ENCODE results near the gene TOX2. TPM values are rescaled to one million over a fixed set of nuclear protein-coding genes. Genes with fewer than 3 reads are reported as not detected.

TOX2 gene
- total RNA-seq, 1 experiment from 2014 or later: 117 TPM

GRCh38 chr20:44104798-44105517, 190.3 kb downstream of the TOX2 start:
- TF ChIP-seq CTCF (conservative IDR thresholded peaks at IDR 0.05; ENCODE audit: low read depth, low read length) (no peak), EZH2 (IDR thresholded peaks at IDR 0.05; ENCODE audit: borderline replicate concordance, low read depth, low read length, poor library complexity, severe bottlenecking) (no peak)
- Histone ChIP-seq H3K9me3 (ENCODE audit: low read depth, low read length, poor library complexity, severe bottlenecking) (peaks cover 5% of the 10 kb centered on the region), H3K4me1 (ENCODE audit: insufficient read depth, low read length, poor library complexity, severe bottlenecking) (no peaks in the 10 kb centered on the region), H3K4me3 (ENCODE audit: low read depth, low read length, poor library complexity, severe bottlenecking) (no peak overlapping the region), H3K27me3 (replicated peaks; ENCODE audit: insufficient read depth, low read depth, low read length, poor library complexity) (peaks cover 20% of the 10 kb centered on the region), H3K36me3 (ENCODE audit: insufficient read depth, low read length, poor library complexity, severe bottlenecking) (no peaks in the 10 kb centered on the region), H3K27ac (ENCODE audit: low read depth, low read length, poor library complexity, severe bottlenecking) (no peak overlapping the region)
- ChIA-PET POLR2A (ENCODE audit: low non-redundant PET) (no interaction called here), CTCF (interaction anchor here (0.6 kb wide), 1 partner anchor 85 kb away, joined by 3 read pairs; no protein-coding TSS in a partner anchor)
- intact Hi-C loops (cut with micrococcal nuclease; ENCODE audit: unreplicated experiment): no loop called here
- DNase-seq (ENCODE audit: low spot score): peak; percentile 34
- BruUV-seq (replicated peaks): no TSS peak

DNA sequence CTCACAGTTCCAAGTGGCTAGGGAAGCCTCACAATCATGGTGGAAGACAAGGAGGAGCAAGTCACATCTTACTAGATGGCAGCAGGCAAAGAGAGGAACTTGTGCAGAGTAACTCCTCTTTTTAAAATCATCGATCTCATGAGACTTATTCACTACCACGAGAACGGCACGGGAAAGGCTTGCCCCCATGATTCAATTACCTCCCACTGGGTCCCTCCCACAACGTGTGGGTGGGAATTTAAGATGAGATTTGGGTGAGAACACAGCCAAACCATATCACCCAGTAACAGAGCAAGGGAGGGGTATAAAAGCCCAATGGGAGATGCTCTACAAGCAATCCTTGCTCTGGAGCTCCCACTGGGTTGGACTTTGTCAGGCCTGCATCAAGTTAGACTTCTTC, 192.0 kb downstream of the TOX2 start:
- H3K9me3 ChIP-seq (ENCODE audit: low read depth, low read length, poor library complexity, severe bottlenecking): peaks cover 5% of the 10 kb centered on the region
- intact Hi-C loops (cut with micrococcal nuclease; ENCODE audit: unreplicated experiment): no loop called here
- ChIA-PET CTCF (no interaction called here), POLR2A (ENCODE audit: low non-redundant PET) (no interaction called here)
- no peak overlapping the region for H3K4me3 ChIP-seq (ENCODE audit: low read depth, low read length, poor library complexity, severe bottlenecking)
- H3K27ac ChIP-seq (ENCODE audit: low read depth, low read length, poor library complexity, severe bottlenecking): no peak overlapping the region
- no TSS peak for BruUV-seq (replicated peaks)
- H3K36me3 ChIP-seq (ENCODE audit: insufficient read depth, low read length, poor library complexity, severe bottlenecking): no peaks in the 10 kb centered on the region
- peaks cover 20% of the 10 kb centered on the region for H3K27me3 ChIP-seq (replicated peaks; ENCODE audit: insufficient read depth, low read depth, low read length, poor library complexity)
- no peak for TF ChIP-seq EZH2 (IDR thresholded peaks at IDR 0.05; ENCODE audit: borderline replicate concordance, low read depth, low read length, poor library complexity, severe bottlenecking)
- TF ChIP-seq CTCF (conservative IDR thresholded peaks at IDR 0.05; ENCODE audit: low read depth, low read length): no peak
- peak; percentile 50 for DNase-seq (ENCODE audit: low spot score)
- H3K4me1 ChIP-seq (ENCODE audit: insufficient read depth, low read length, poor library complexity, severe bottlenecking): no peaks in the 10 kb centered on the region

DNA sequence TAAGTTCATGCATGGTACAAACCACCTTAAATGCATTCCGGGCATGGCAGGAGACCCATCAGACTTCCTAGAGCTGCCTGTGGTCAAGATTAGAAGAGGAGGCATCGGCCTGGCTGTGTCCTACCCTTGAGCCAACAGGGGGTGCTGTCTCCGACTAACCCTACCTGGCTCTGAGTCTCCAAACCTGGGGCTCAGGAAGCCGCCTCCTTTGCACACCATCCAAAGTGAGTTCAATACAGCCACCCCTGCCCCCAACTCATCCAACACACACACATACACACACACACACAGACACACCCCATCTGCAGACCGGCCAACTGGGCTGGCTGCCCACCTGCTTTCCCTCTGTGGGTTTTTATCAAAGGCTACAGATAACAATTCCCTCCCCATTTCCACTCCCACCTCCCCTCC, 195.3 kb downstream of the TOX2 start:
- no peaks in the 10 kb centered on the region for H3K4me1 ChIP-seq (ENCODE audit: insufficient read depth, low read length, poor library complexity, severe bottlenecking)
- CTCF ChIA-PET: interaction anchor here (0.5 kb wide), 1 partner anchor 318 kb away, joined by 3 read pairs; no protein-coding TSS in a partner anchor
- no TSS peak for BruUV-seq (replicated peaks)
- no peaks in the 10 kb centered on the region for H3K27me3 ChIP-seq (replicated peaks; ENCODE audit: insufficient read depth, low read depth, low read length, poor library complexity)
- DNase-seq (ENCODE audit: low spot score): no peak
- no peak overlapping the region for H3K4me3 ChIP-seq (ENCODE audit: low read depth, low read length, poor library complexity, severe bottlenecking)
- no peak for TF ChIP-seq EZH2 (IDR thresholded peaks at IDR 0.05; ENCODE audit: borderline replicate concordance, low read depth, low read length, poor library complexity, severe bottlenecking)
- peak; percentile 33; the same call in 1 of the 2 replicates for TF ChIP-seq CTCF (conservative IDR thresholded peaks at IDR 0.05; ENCODE audit: low read depth, low read length)
- intact Hi-C loops (cut with micrococcal nuclease; ENCODE audit: unreplicated experiment): loop anchor here (10.0 kb wide), 1 partner anchor 355 kb away; no protein-coding TSS in a partner anchor
- POLR2A ChIA-PET (ENCODE audit: low non-redundant PET): no interaction called here
- no peak overlapping the region for H3K27ac ChIP-seq (ENCODE audit: low read depth, low read length, poor library complexity, severe bottlenecking)
- H3K9me3 ChIP-seq (ENCODE audit: low read depth, low read length, poor library complexity, severe bottlenecking): peaks cover 5% of the 10 kb centered on the region
- no peaks in the 10 kb centered on the region for H3K36me3 ChIP-seq (ENCODE audit: insufficient read depth, low read length, poor library complexity, severe bottlenecking)

Measured in A673 (cell line).